ENCODE data around the gene KSR1. TPM values are rescaled to one million over a fixed set of nuclear protein-coding genes. Genes with fewer than 3 reads are reported as not detected.

KSR1 gene
- total and polyA plus RNA-seq, 9 of the 15 experiments (the other 6 are each of a cell fraction or from before 2014, with no cell fraction given), result 1.4 to 51.7 (median 18.4) TPM

DNA sequence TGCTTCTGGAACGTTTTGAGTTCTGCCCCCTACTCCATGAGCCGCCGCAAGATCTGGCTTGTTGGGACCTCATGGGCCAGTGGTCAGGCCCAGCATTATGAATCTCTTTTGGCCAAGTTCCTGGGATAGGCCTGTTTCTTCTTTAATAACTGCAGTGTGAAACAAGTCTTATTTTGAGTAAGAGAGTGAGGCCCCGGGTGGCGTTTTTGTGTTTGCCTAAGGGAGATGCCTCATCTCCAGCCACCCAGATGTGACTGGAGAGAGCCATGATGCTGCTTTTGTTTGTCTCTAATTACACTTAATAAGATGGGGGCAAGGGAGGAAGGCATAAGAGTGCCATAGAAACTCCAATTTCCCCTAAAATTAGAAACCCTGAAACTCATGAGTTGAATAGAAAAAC lies 39.8 kb downstream of the KSR1 start:
- DNase-seq (ENCODE audit: extremely low read depth in 1 of 4, low spot score in 3 of 4) (no peak), FAIRE-seq (no peak), ATAC-seq (no peak)
- H3K9ac ChIP-seq (ENCODE audit: insufficient read depth in 1 of 2, low read depth in 2 of 2, low read length in 2 of 2), result no peak overlapping the region
- no peak overlapping the region for H3K4me2 ChIP-seq (ENCODE audit: insufficient read depth, low read length)
- peaks cover 5% of the 10 kb centered on the region; the same call in 1 of the 2 replicates for H3K9me3 ChIP-seq (replicated peaks; ENCODE audit: control insufficient read depth, insufficient read depth, low read depth, low read length)
- H3K27ac ChIP-seq (ENCODE audit: extremely low read depth, low read depth, low read length), result no peak overlapping the region
- no peaks in the 10 kb centered on the region; the same call in 1 of the 2 replicates for H4K20me1 ChIP-seq (replicated peaks; ENCODE audit: control insufficient read depth, insufficient read depth, low read length)
- H3K9me1 ChIP-seq (ENCODE audit: control insufficient read depth, insufficient read depth, low read length), result no peaks in the 10 kb centered on the region
- H3K4me3 ChIP-seq, result no peak overlapping the region
- BruUV-seq (replicated peaks), result no TSS peak
- no peak for TF ChIP-seq HMG20A (CRISPR knock-in tag; conservative IDR thresholded peaks at IDR 0.05)
- no peak for TF ChIP-seq ZNF124 (CRISPR knock-in tag; IDR thresholded peaks at IDR 0.05)
- no peak for TF ChIP-seq CBX8 (IDR thresholded peaks at IDR 0.05; ENCODE audit: borderline replicate concordance, extremely low read depth, low read depth, low read length, poor library complexity, severe bottlenecking)
- TF ChIP-seq, protein P1, sequence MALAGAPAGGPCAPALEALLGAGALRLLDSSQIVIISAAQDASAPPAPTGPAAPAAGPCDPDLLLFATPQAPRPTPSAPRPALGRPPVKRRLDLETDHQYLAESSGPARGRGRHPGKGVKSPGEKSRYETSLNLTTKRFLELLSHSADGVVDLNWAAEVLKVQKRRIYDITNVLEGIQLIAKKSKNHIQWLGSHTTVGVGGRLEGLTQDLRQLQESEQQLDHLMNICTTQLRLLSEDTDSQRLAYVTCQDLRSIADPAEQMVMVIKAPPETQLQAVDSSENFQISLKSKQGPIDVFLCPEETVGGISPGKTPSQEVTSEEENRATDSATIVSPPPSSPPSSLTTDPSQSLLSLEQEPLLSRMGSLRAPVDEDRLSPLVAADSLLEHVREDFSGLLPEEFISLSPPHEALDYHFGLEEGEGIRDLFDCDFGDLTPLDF (CRISPR knock-in tag; IDR thresholded peaks at IDR 0.05), result no peak
- no peak for TF ChIP-seq DDX20 (tag; IDR thresholded peaks at IDR 0.05; ENCODE audit: low read depth)
- TF ChIP-seq ZNF316 (IDR thresholded peaks at IDR 0.05), result no peak
- no peak for TF ChIP-seq CBX3 (IDR thresholded peaks at IDR 0.05; ENCODE audit: borderline replicate concordance in 1 of 2, low read length in 2 of 2)
- TF ChIP-seq ZNF586 (CRISPR knock-in tag; conservative IDR thresholded peaks at IDR 0.05), result no peak
- TF ChIP-seq ZMIZ1 (IDR thresholded peaks at IDR 0.05; ENCODE audit: low read depth in 2 of 2, low read length in 2 of 2), result no peak
- TF ChIP-seq, protein P2, sequence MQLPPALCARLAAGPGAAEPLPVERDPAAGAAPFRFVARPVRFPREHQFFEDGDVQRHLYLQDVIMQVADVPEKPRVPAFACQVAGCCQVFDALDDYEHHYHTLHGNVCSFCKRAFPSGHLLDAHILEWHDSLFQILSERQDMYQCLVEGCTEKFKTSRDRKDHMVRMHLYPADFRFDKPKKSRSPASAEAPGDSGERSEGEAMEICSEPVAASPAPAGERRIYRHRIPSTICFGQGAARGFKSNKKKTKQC (CRISPR knock-in tag; IDR thresholded peaks at IDR 0.05), result no peak
- no peak for TF ChIP-seq NR0B1 (IDR thresholded peaks at IDR 0.05; ENCODE audit: partially characterized antibody)
- TF ChIP-seq ZNF134 (CRISPR knock-in tag; conservative IDR thresholded peaks at IDR 0.05), result no peak
- WGBS (ENCODE audit: insufficient coverage, low coverage, missing lambda C conversion rate), result 80% methylated on average over 5 of the region's 5 CpGs
- CTCF ChIA-PET (ENCODE audit: low intra/inter-chr PET ratio), result interaction anchor here (1.1 kb wide), 1 partner anchor 104 kb away, joined by 6 read pairs; no protein-coding TSS in a partner anchor
- H3K79me2 ChIP-seq (ENCODE audit: control insufficient read depth, insufficient read depth, low read length), result peaks cover 91% of the 10 kb centered on the region
- H2AFZ ChIP-seq (ENCODE audit: low read depth, low read length), result no peak overlapping the region
- POLR2A ChIA-PET, result interaction anchor here (1.1 to 1.7 kb wide), 3 partner anchors 37 to 104 kb away, joined by 4 to 5 read pairs (median 4); no protein-coding TSS in a partner anchor
- in situ Hi-C loops (cut with MboI) (no loop called here), intact Hi-C loops (cut with micrococcal nuclease) (loop anchor here (2.0 to 10.0 kb wide), 2 partner anchors 79 to 107 kb away; no protein-coding TSS in a partner anchor)
- no peaks in the 10 kb centered on the region for H3K27me3 ChIP-seq (ENCODE audit: control insufficient read depth in 2 of 2, insufficient read depth in 2 of 2, low read length in 2 of 2)
- peaks cover 35 to 53% of the 10 kb centered on the region in 2 experiments for H3K4me1 ChIP-seq (replicated peaks in 1 of 2; ENCODE audit: control insufficient read depth in 2 of 2, insufficient read depth in 2 of 2, low read length in 2 of 2)
- peaks cover 8% of the 10 kb centered on the region; the same call in 2 of the 3 replicates for H3K36me3 ChIP-seq (ENCODE audit: control insufficient read depth, insufficient read depth, low read length)
